Peyer's patch (tissue), 4 donors: ENCODE results near the gene PQBP1.

Source experiments
- CTCF ChIP-seq, 6 experiments: fragments of 450-650 bp in 4 of 6; fragments of 200-600 bp in 2 of 6; sonication (generic) in 1 of 6; IDR thresholded peaks; one replicate each; pipeline ENCODE4 v1.5.1; 2017 to 2019; ENCODE audit warnings: antibody characterized with exemption in 6 of 6, mild to moderate bottlenecking in 3 of 6, moderate library complexity in 1 of 6
- POLR2A ChIP-seq, 2 donors: fragments of 450-650 bp; IDR thresholded peaks; one replicate each; pipeline ENCODE4 v1.5.1; 2017; ENCODE audit warnings: antibody characterized with exemption in 2 of 2, mild to moderate bottlenecking in 2 of 2, moderate library complexity in 2 of 2

GRCh38 chrX:48890934-48891401 is 6.8 kb upstream of the PQBP1 start:
- TF ChIP-seq CTCF (IDR thresholded peaks at IDR 0.05): no peak
- no peak for TF ChIP-seq POLR2A (IDR thresholded peaks at IDR 0.05)
